Fibroblast of pulmonary artery (primary cell): ENCODE measurements around the gene MUC6.

Experiments
- DNase-seq: peaks from one replicate; pipeline ENCODE4 v3.0.0-alpha.2; 2010; ENCODE audit warnings: low read depth
- H3K4me3 ChIP-seq: replicated peaks from 2 replicates; pipeline ENCODE4 v1.5.1; 2011; ENCODE audit warnings: low read depth, mild to moderate bottlenecking, control low read depth, low read length, moderate library complexity
- TF ChIP-seq, protein P1 (sequence below): IDR thresholded peaks from 2 replicates; pipeline ENCODE4 v1.5.1; 2011; ENCODE audit warnings: mild to moderate bottlenecking, control low read depth, low read length, inconsistent platforms; ENCODE audit errors: missing control alignments

Gene MUC6

DNA sequence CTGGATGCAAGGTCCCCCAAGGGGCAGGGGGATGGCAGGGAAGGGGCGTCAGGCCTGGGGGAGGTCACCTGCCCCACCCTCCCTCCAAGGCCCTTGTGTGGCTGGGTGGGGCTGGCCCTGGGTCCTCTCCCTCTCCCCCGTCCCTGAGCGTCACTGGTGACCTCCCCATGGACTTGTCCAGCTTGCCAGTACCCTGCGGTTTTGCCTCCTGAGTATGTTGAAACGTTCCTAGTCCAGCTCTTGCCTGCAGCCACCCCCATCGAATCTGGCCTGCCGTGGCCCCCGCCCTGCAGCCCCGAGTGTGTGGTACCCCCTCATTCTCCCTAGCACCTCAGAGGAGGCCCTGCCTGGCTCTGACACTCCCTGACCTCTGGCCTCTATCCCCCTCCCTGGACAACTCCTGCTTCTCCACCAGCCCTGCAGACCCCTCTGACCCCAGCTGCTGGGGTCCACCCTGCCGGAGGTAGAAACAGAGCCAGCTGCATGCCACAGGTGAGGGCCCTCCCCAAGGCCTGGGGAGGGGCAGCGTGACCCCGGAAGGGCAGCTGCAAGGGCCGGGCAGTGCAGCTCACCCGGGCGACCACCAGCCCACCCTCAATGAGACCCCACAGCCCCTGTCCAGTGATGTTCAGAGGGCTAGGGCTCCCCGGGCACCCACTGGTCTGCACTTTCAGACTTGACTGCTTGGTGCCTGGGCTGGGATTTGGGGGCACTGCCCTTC, 4.1 kb upstream of the MUC6 start:
- peak; percentile 42 for DNase-seq
- H3K4me3 ChIP-seq: no peak overlapping the region
- TF ChIP-seq, protein P1, sequence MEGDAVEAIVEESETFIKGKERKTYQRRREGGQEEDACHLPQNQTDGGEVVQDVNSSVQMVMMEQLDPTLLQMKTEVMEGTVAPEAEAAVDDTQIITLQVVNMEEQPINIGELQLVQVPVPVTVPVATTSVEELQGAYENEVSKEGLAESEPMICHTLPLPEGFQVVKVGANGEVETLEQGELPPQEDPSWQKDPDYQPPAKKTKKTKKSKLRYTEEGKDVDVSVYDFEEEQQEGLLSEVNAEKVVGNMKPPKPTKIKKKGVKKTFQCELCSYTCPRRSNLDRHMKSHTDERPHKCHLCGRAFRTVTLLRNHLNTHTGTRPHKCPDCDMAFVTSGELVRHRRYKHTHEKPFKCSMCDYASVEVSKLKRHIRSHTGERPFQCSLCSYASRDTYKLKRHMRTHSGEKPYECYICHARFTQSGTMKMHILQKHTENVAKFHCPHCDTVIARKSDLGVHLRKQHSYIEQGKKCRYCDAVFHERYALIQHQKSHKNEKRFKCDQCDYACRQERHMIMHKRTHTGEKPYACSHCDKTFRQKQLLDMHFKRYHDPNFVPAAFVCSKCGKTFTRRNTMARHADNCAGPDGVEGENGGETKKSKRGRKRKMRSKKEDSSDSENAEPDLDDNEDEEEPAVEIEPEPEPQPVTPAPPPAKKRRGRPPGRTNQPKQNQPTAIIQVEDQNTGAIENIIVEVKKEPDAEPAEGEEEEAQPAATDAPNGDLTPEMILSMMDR: no peak

DNA sequence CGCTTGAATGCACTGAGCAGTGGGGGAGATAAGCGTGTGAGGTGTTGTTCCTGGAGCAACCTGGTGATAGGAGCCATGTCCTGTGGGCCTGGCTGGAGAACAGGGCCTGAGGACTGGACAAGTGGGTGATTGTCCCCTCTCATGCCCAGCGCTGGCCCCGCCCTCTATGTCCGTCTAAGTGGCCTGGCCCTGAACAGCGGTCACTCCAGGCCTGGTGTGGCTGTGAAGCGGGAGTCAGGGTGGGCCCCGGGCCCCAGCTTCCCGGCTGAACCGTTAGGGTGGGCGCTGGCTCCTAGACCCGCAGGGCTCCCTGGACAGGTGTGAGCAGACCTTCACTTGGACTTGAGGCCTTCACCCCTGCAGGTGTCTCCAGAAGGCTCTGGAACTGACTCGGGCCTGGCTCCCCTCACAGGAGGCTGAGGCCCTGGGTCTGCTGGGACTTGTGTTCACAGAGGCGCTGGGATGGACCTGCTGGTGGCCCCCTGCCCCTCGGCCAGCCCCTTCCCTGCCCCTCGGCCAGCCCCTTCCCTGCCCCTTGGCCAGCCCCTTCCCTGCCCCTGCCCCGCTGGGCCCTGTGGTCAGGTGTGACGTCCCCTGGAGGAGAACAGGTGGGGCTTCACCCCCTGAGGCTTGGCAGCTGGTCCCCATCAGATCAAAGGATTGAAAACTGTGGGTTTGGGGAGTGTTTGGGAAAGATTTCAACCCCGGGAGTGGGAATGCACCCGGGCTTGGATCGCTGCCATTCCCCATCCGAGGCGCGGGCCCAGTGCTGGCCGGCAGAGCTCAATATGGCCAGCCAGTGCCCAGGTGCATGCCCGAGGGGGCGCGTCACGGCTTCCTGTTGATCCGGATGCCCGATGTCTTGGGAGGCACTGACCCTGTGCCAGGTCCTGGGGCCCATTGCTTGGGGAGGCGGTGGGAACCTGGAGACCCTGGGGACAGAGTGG, 3.2 kb upstream of the MUC6 start:
- DNase-seq: no peak
- TF ChIP-seq, protein P1: no peak
- H3K4me3 ChIP-seq: no peak overlapping the region

- DNase-seq: no peak
- no peak overlapping the region for H3K4me3 ChIP-seq
- TF ChIP-seq, protein P1: no peak
Observed at GRCh38 chr11:1038921-1039320, 2.4 kb upstream of the MUC6 start.

DNA sequence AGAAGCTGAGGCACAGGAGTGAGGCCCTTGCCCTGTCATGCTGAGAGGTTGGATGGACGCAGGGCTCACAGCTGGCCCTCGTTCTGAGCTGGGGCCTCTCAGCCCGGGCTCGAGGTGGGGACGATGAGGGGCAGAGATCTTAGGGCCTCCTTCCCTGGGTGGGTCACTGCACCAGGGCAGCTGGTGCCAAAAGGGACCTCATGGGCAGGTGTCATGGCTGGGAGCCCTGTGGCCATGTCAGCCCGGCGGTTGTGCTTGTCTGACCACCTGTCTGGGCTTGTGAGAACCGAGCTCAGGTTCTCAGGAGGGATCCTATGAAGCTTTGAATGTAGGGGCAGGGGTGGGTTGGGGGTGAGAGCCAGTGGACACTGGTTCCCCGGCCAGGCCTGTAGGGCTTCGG, 1.8 kb upstream of the MUC6 start:
- no peak for DNase-seq
- H3K4me3 ChIP-seq: no peak overlapping the region
- TF ChIP-seq, protein P1: no peak

DNA sequence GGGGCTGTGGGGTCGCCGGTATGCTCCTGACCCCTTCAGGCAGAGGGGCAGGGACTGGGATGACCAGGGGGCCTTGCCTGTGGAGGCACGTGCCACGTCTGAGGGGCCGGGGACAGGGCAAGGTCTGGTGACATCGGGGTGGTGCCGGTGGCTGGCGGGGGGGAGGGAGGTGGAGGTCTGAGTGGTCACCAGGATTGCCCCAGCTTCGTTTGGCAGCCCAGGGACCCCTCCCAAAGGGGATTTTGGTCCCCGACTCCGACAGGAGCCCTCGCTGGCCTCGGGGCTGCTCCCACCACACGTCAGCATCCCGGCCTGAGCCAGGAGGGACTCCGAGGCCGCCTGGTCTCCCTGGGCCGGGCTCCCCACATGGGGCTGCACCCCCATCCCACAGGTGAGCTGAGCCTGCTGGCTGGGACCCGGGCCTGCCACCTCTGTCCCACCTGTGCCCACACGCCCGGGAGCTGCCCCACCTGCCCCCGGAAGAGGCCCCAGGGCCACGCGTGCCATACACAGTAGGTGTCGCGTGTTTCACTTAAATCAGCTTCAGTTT, 1.1 kb upstream of the MUC6 start:
- TF ChIP-seq, protein P1: no peak
- no peak overlapping the region for H3K4me3 ChIP-seq
- no peak for DNase-seq

GRCh38 chr11:1036931-1037330, 413 bp upstream of the MUC6 start:
- no peak overlapping the region for H3K4me3 ChIP-seq
- no peak for DNase-seq
- TF ChIP-seq, protein P1: no peak
